ENCODE measurements around the gene RUBCNL. TPM values are rescaled to one million over a fixed set of nuclear protein-coding genes. Genes with fewer than 3 reads are reported as not detected.

The RUBCNL gene
- total RNA-seq, 4 donors from 2014 or later = 2.0 to 18.3 (median 5.0) TPM

- H3K27me3 ChIP-seq = no peaks in the 10 kb centered on the region
- peaks cover 0 to 17% (median 4%) of the 10 kb centered on the region in 4 donors for H3K4me1 ChIP-seq
- TF ChIP-seq POLR2A (IDR thresholded peaks at IDR 0.05) = no peak
- no peak for TF ChIP-seq CTCF (IDR thresholded peaks at IDR 0.05)
- no peak for TF ChIP-seq EP300 (IDR thresholded peaks at IDR 0.05)
- peaks cover 0 to 3% (median 0%) of the 10 kb centered on the region in 3 donors for H3K36me3 ChIP-seq
- H3K27ac ChIP-seq = no peak overlapping the region
- no peaks in the 10 kb centered on the region for H3K9me3 ChIP-seq
- 89 to 92% methylated on average over 9 of the region's 9 CpGs for WGBS, 2 donors
- H3K4me3 ChIP-seq = no peak overlapping the region
- no peak for DNase-seq (ENCODE audit: low spot score in 2 of 2)
Observed at GRCh38 chr13:46372071-46372470, 15.0 kb downstream of the RUBCNL start.

- TF ChIP-seq POLR2A (IDR thresholded peaks at IDR 0.05) (no peak), EP300 (IDR thresholded peaks at IDR 0.05) (peak in 1 of 2 donors; percentile 63)
- no peak for DNase-seq (ENCODE audit: low spot score in 2 of 2)
- Histone ChIP-seq H3K27ac (peak overlapping the region in 1 of 4 donors; percentile 53), H3K27me3 (no peaks in the 10 kb centered on the region), H3K36me3 (peaks cover 0 to 11% (median 0%) of the 10 kb centered on the region in 3 donors), H3K4me3 (peak overlapping the region in 1 of 4 donors; percentile 5), H3K9me3 (no peaks in the 10 kb centered on the region), H3K4me1 (peaks cover 0 to 17% (median 4%) of the 10 kb centered on the region in 4 donors)
- WGBS, 2 donors = 13 to 23% methylated on average over 4 of the region's 4 CpGs
Observed at GRCh38 chr13:46369506-46370277, 17.4 kb downstream of the RUBCNL start.

- H3K27me3 ChIP-seq = no peaks in the 10 kb centered on the region
- no peak overlapping the region for H3K4me3 ChIP-seq
- no peak for TF ChIP-seq EP300 (IDR thresholded peaks at IDR 0.05)
- no peak for TF ChIP-seq CTCF (IDR thresholded peaks at IDR 0.05)
- TF ChIP-seq POLR2A (IDR thresholded peaks at IDR 0.05) = no peak
- H3K4me1 ChIP-seq = peaks cover 0 to 17% (median 4%) of the 10 kb centered on the region in 4 donors
- WGBS, 2 donors = 53 to 76% methylated on average over 3 of the region's 3 CpGs
- DNase-seq (ENCODE audit: low spot score in 2 of 2) = no peak
- H3K27ac ChIP-seq = no peak overlapping the region
- H3K9me3 ChIP-seq = no peaks in the 10 kb centered on the region
- peaks cover 0 to 11% (median 0%) of the 10 kb centered on the region in 3 donors for H3K36me3 ChIP-seq
Observed at GRCh38 chr13:46367617-46368327, 19.3 kb downstream of the RUBCNL start.

GRCh38 chr13:46361276-46361934, 25.6 kb downstream of the RUBCNL start:
- Histone ChIP-seq H3K27me3 (no peaks in the 10 kb centered on the region), H3K4me3 (no peak overlapping the region), H3K36me3 (peaks cover 0 to 10% (median 0%) of the 10 kb centered on the region in 3 donors), H3K4me1 (no peaks in the 10 kb centered on the region), H3K9me3 (no peaks in the 10 kb centered on the region), H3K27ac (no peak overlapping the region)
- 80 to 88% methylated on average over 7 of the region's 7 CpGs for WGBS, 2 donors
- no peak for TF ChIP-seq POLR2A (IDR thresholded peaks at IDR 0.05)
- no peak for TF ChIP-seq EP300 (IDR thresholded peaks at IDR 0.05)
- no peak for TF ChIP-seq CTCF (IDR thresholded peaks at IDR 0.05)
- no peak for DNase-seq (ENCODE audit: low spot score in 2 of 2)

- WGBS, 2 donors = 86 to 93% methylated on average over 3 of the region's 3 CpGs
- H3K27me3 ChIP-seq = no peaks in the 10 kb centered on the region
- no peaks in the 10 kb centered on the region for H3K9me3 ChIP-seq
- no peak for DNase-seq (ENCODE audit: low spot score in 2 of 2)
- H3K36me3 ChIP-seq = peaks cover 0 to 12% (median 0%) of the 10 kb centered on the region in 3 donors
- no peak overlapping the region for H3K27ac ChIP-seq
- TF ChIP-seq EP300 (IDR thresholded peaks at IDR 0.05) = no peak
- H3K4me1 ChIP-seq = no peaks in the 10 kb centered on the region
- no peak overlapping the region for H3K4me3 ChIP-seq
Observed at GRCh38 chr13:46360604-46361003, 26.4 kb downstream of the RUBCNL start.

Measured in tibial nerve (tissue), 4 donors.